Endothelial cell of umbilical vein (primary cell): ENCODE data around the gene DHX16. TPM values are rescaled to one million over a fixed set of nuclear protein-coding genes. Genes with fewer than 3 reads are reported as not detected.

Experiments used
- BruUV-seq: library from RNA; stranded (reverse); fragments of 400-500 nt; replicated peaks from 2 replicates; lab custom pipeline; 2021; lab: Mats Ljungman, UMichigan
- CTCF ChIA-PET: fragments of 300-600, 350-600 bp; sonication (Branson Sonifier 250); formaldehyde crosslinking; loops from one replicate; lab custom pipeline; 2021; ENCODE audit warnings: antibody characterized with exemption, inconsistent platforms; lab: Charles Lee
- POLR2A ChIA-PET: fragments of 300-600, 350-600 bp; sonication (Branson Sonifier 250); formaldehyde crosslinking; loops from one replicate; lab custom pipeline; 2021; ENCODE audit warnings: antibody characterized with exemption, inconsistent platforms; lab: Charles Lee
- DNase-seq: peaks from one replicate; pipeline ENCODE4 v3.0.0-alpha.2; 2011; ENCODE audit warnings: low read depth, low spot score
- FAIRE-seq: peaks from 2 replicates; lab custom pipeline; 2011; peaks lifted over from hg19 to GRCh38; lab: Jason Lieb, UNC
- H2AFZ ChIP-seq: 2 replicates; pipeline ENCODE4 v1.6.0; 2012; ENCODE audit warnings: low read depth, low read length, control low read depth, inconsistent platforms
- H3K27ac ChIP-seq: 2 replicates; pipeline ENCODE4 v1.5.1; 2011; ENCODE audit warnings: low read depth, mild to moderate bottlenecking, control low read depth, low read length, moderate library complexity; ENCODE audit not compliant: insufficient read depth
- H3K27me3 ChIP-seq, 2 experiments: 2 replicates each; pipeline versions ENCODE4 v1.6.0 to v1.6.1; 2011; ENCODE audit warnings: low read length in 2 of 2, mixed read lengths in 1 of 2; ENCODE audit not compliant: control insufficient read depth in 2 of 2, insufficient read depth in 2 of 2
- H3K36me3 ChIP-seq, 2 experiments: 2 replicates in 1 of 2; 3 replicates in 1 of 2; pipeline ENCODE4 v1.5.1; 2011; ENCODE audit warnings: low read length in 2 of 2, mild to moderate bottlenecking in 1 of 2, moderate library complexity in 1 of 2; ENCODE audit not compliant: control insufficient read depth in 2 of 2, insufficient read depth in 2 of 2; ENCODE audit errors: extremely low read depth in 1 of 2
- H3K4me1 ChIP-seq: 3 replicates; pipeline ENCODE4 v1.5.1; 2011; ENCODE audit warnings: mild to moderate bottlenecking, low read length; ENCODE audit not compliant: control insufficient read depth, insufficient read depth; ENCODE audit errors: extremely low read depth
- H3K4me2 ChIP-seq: 2 replicates; pipeline ENCODE4 v1.6.1; 2011; ENCODE audit warnings: low read length, control low read depth, mixed read lengths; ENCODE audit not compliant: insufficient read depth
- H3K4me3 ChIP-seq, 3 experiments: fragments of 200-600 bp in 1 of 3; sonication (generic), shearing (Covaris generic) in 1 of 3; replicated peaks in 1 of 3; 2 replicates each; pipeline ENCODE4 v1.5.1; 2011 to 2016; ENCODE audit warnings: control low read depth in 3 of 3, low read length in 3 of 3, mild to moderate bottlenecking in 2 of 3, inconsistent platforms in 1 of 3, low read depth in 1 of 3, moderate library complexity in 1 of 3; ENCODE audit not compliant: insufficient read depth in 1 of 3
- H3K79me2 ChIP-seq: 2 replicates; pipeline ENCODE4 v1.6.0; 2012; ENCODE audit warnings: low read length, inconsistent platforms; ENCODE audit not compliant: control insufficient read depth, insufficient read depth
- H3K9ac ChIP-seq: replicated peaks from 2 replicates; pipeline ENCODE3; 2011; ENCODE audit warnings: low read length, control low read depth; ENCODE audit not compliant: insufficient read depth; ENCODE audit errors: extremely low read depth
- H3K9me1 ChIP-seq: replicated peaks from 3 replicates; pipeline ENCODE4 v1.6.0; 2011; ENCODE audit warnings: mild to moderate bottlenecking, low read length; ENCODE audit not compliant: control insufficient read depth, insufficient read depth; ENCODE audit errors: extremely low read depth
- H3K9me3 ChIP-seq: replicated peaks from 2 replicates; pipeline ENCODE4 v1.5.1; 2012; ENCODE audit warnings: low read length, inconsistent platforms; ENCODE audit not compliant: control insufficient read depth, insufficient read depth
- H4K20me1 ChIP-seq: replicated peaks from 2 replicates; pipeline ENCODE3; 2011; ENCODE audit warnings: mild to moderate bottlenecking, low read length; ENCODE audit not compliant: control insufficient read depth, insufficient read depth; ENCODE audit errors: extremely low read depth
- EZH2 ChIP-seq: IDR thresholded peaks from 2 replicates; pipeline ENCODE4 v1.6.1; 2012; ENCODE audit warnings: borderline replicate concordance, low read depth, mild to moderate bottlenecking, moderate library complexity, low read length, inconsistent platforms; ENCODE audit not compliant: severe bottlenecking
- FOS ChIP-seq: IDR thresholded peaks from 2 replicates; pipeline ENCODE4 v1.6.1; 2011; ENCODE audit warnings: mild to moderate bottlenecking, low read length, moderate library complexity, borderline replicate concordance; ENCODE audit not compliant: insufficient read depth
- GATA2 ChIP-seq: IDR thresholded peaks from 2 replicates; pipeline ENCODE4 v1.7.0; 2011; ENCODE audit warnings: low read depth, mild to moderate bottlenecking, moderate library complexity, mixed read lengths, low read length; ENCODE audit not compliant: insufficient read length, insufficient read depth
- JUN ChIP-seq: IDR thresholded peaks from 2 replicates; pipeline ENCODE4 v1.6.1; 2011; ENCODE audit warnings: borderline replicate concordance, low read depth; ENCODE audit not compliant: insufficient read length, insufficient read depth
- MAX ChIP-seq: IDR thresholded peaks from 2 replicates; pipeline ENCODE4 v1.6.1; 2011; ENCODE audit not compliant: insufficient read depth, insufficient read length
- MYC ChIP-seq: IDR thresholded peaks from one replicate; pipeline ENCODE4 v1.6.1; 2011; ENCODE audit warnings: mild to moderate bottlenecking, low read depth, low read length
- POLR2A ChIP-seq: IDR thresholded peaks from 2 replicates; pipeline ENCODE4 v1.6.1; 2012; ENCODE audit warnings: low read depth, mild to moderate bottlenecking, control low read depth, low read length
- POLR2AphosphoS5 ChIP-seq: IDR thresholded peaks from 2 replicates; pipeline ENCODE4 v1.6.1; 2012; ENCODE audit warnings: low read depth, mild to moderate bottlenecking, control low read depth, low read length, moderate library complexity; ENCODE audit not compliant: insufficient read depth
- dilution Hi-C: fragments of 300-500 bp; cut with MboI; formaldehyde crosslinking; loops from one replicate; pipeline ENCODE4 v1.15.0; 2019; ENCODE audit warnings: low sequenced_read_pairs; ENCODE audit not compliant: extremely low pct_ligation_motif_present
- intact Hi-C: fragments of 100-400 bp; cut with micrococcal nuclease; formaldehyde crosslinking; loops from one replicate; pipeline ENCODE4 v1.10.0; 2022
- polyA plus RNA-seq, 4 experiments: library from polyadenylated mRNA; depleted of rRNA in 3 of 4; stranded (reverse) in 3 of 4; unstranded in 1 of 4; fragments of >200 nt; gene quantifications; 2 replicates each; pipeline versions ENCODE4 v1.2.1 to v1.2.3, GENCODE V29; 2011 to 2012; ENCODE audit warnings: missing spikeins in 1 of 4
- total RNA-seq: library from RNA; stranded (reverse); gene quantifications from 2 replicates; pipeline ENCODE4 v1.2.3, GENCODE V29; 2021
- TF ChIP-seq, protein P1 (sequence below), 2 donors: IDR thresholded peaks; 1 replicate in 1 of 2; 2 replicates in 1 of 2; pipeline ENCODE4 v1.5.1; 2011; ENCODE audit warnings: low read length in 2 of 2, mild to moderate bottlenecking in 2 of 2, moderate library complexity in 2 of 2, control low read depth in 1 of 2, inconsistent platforms in 1 of 2, low read depth in 1 of 2; ENCODE audit not compliant: insufficient read depth in 1 of 2; ENCODE audit errors: extremely low read depth in 1 of 2

The DHX16 gene
- total and polyA plus RNA-seq, 2 donors (not counting 3 experiments of a cell fraction or from before 2014, with no cell fraction given) = 38.2 to 66.5 TPM

GRCh38 chr6:30616811-30617564 is 55.8 kb downstream of the DHX16 start, which contains the start of gene PPP1R10:
Gene PPP1R10, minus strand, starts transcription at chr6:30617243. Its CDS starts 7,299 bp downstream, at chr6:30609944.
- dilution Hi-C loops (no loop called here), intact Hi-C loops (loop anchor here (1.0 kb wide), 4 partner anchors 30 to 100 kb away; partner anchors contain the start of genes ABCF1, C6orf136, GNL1 and MDC1)
- H3K9me1 ChIP-seq = no peaks in the 10 kb centered on the region
- H2AFZ ChIP-seq = peak within 1 kb of the TSS; percentile 67
- peak; percentile 100 for DNase-seq
- FAIRE-seq = peak; percentile 97
- H3K4me2 ChIP-seq = peak within 1 kb of the TSS; percentile 99
- H4K20me1 ChIP-seq = no peaks in the 10 kb centered on the region
- H3K4me1 ChIP-seq = peaks cover 21% of the 10 kb centered on the region
- BruUV-seq = TSS peak; percentile 68
- H3K27me3 ChIP-seq = no peaks in the 10 kb centered on the region
- TF ChIP-seq FOS (no peak), MAX (peak; percentile 45), POLR2A (peak; percentile 100), EZH2 (no peak), GATA2 (no peak), POLR2AphosphoS5 (peak; percentile 100), MYC (peak; percentile 30), JUN (no peak)
- TF ChIP-seq, protein P1, sequence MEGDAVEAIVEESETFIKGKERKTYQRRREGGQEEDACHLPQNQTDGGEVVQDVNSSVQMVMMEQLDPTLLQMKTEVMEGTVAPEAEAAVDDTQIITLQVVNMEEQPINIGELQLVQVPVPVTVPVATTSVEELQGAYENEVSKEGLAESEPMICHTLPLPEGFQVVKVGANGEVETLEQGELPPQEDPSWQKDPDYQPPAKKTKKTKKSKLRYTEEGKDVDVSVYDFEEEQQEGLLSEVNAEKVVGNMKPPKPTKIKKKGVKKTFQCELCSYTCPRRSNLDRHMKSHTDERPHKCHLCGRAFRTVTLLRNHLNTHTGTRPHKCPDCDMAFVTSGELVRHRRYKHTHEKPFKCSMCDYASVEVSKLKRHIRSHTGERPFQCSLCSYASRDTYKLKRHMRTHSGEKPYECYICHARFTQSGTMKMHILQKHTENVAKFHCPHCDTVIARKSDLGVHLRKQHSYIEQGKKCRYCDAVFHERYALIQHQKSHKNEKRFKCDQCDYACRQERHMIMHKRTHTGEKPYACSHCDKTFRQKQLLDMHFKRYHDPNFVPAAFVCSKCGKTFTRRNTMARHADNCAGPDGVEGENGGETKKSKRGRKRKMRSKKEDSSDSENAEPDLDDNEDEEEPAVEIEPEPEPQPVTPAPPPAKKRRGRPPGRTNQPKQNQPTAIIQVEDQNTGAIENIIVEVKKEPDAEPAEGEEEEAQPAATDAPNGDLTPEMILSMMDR (IDR thresholded peaks at IDR 0.05; ENCODE audit: extremely low read depth in 1 of 2, insufficient read depth in 1 of 2, low read depth in 1 of 2, low read length in 2 of 2) = no peak
- POLR2A ChIA-PET = interaction anchor here (0.7 kb wide), 1 partner anchor 21 kb away, joined by 3 read pairs; no protein-coding TSS in a partner anchor
- peaks cover 37% of the 10 kb centered on the region for H3K79me2 ChIP-seq
- H3K4me3 ChIP-seq = peak within 1 kb of the TSS; percentile 51 to 84 (median 73)
- peaks cover 2 to 7% of the 10 kb centered on the region in 2 experiments for H3K36me3 ChIP-seq
- CTCF ChIA-PET = interaction anchor here (1.6 kb wide), 1 partner anchor 114 kb away, joined by 17 read pairs; no protein-coding TSS in a partner anchor
- peak within 1 kb of the TSS; percentile 99 for H3K9ac ChIP-seq
- peak within 1 kb of the TSS; percentile 96 for H3K27ac ChIP-seq
- no peaks in the 10 kb centered on the region for H3K9me3 ChIP-seq
